NCI-H226 (cell line): ENCODE results near the gene ALDH5A1.
A peak's percentile ranks its signal among the peaks of the same experiment; 100 is the strongest.

Experiments used
- DNase-seq: peaks from one replicate; pipeline ENCODE4 v3.0.0-alpha.2; 2015

Gene ALDH5A1

DNA sequence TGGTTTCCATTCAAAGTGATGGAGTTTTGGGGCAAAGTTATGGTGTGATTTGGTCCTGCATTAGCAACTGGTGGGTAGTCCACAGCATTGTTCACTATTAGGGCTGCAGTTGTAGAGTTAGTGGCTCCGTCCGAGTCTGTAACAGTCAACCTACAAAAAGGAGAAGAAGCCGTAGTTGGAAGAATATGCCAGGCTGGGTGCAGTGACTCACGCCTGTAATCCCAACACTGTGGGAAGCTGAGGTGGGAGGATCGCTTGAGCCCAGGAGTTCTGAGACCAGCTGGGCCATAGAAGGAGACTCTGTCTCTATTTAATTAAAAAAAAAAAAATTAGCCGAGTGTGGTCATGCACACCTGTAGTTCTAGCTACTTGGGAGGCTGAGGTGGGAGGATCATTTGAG, 81.7 kb downstream of the ALDH5A1 start:
- DNase-seq = no peak

DNA sequence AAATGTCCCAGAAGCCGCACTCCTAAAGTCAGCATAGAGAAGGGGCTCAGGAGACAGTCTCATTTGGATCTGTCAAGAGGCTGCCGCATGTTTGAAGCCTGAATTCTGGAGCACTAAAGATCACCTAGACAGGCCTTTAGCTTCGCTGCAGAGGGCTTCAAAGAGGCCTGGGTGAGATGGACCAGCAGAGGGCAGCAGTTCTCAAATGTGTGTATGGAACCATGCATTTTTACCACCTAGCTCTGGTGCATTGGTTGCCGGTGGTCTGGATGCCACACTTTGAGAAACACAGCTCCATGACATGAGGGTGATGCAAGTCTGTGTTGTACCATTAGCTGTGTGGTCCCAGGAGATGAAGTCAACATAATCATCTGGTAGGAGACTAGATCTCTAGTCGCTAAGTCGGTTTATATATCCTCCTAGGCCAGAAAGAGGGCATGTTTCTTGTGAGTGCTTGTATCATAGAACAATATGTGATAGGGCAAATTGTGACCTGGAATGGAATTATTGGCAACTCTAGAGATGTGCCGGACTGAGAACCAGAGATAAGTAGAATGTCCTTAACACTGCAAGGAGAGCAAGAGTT, 86.4 kb downstream of the ALDH5A1 start:
- DNase-seq = peak; percentile 33

DNA sequence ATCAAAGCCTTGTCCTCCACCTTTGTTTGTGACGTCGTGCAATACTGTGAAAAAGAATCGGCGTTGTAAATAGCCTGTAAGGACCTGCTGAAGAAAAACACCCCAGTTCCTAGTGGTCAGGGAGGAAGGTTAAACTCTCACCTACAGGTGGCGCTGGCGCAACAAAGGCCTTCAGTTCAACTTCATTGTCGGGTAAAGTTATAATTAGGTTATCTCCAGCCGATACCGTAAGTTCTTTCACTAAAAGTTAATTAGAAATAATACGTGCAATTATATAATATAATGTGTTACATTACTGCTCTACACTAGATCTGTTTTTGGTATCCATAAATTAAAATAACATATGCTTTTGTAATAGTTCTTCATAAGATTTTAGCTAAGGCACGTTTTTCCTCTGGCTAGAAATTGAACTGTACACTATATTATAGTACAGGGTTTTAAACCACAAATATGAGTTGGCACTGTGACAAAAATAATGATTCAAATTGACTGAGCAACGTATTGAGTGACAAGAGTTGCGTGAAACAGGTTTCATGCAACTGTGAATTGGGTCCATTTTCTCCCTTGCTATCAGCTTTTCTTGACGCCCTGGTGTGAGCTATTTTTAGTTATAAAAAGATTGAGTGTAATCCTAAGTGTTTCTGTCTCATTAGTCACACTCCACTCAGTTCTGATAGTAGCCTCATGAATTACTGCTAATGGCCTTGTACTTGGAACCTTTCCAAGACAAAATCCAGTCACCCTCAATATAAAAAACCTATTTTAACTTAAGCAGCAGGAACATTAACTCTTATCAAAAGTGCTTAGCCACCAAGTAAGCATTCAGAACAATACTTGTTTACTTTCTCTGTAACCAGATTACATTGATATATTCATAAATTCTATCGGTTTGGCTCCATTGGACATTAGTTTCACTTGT, 89.0 kb downstream of the ALDH5A1 start:
- peak; percentile 31 for DNase-seq

DNA sequence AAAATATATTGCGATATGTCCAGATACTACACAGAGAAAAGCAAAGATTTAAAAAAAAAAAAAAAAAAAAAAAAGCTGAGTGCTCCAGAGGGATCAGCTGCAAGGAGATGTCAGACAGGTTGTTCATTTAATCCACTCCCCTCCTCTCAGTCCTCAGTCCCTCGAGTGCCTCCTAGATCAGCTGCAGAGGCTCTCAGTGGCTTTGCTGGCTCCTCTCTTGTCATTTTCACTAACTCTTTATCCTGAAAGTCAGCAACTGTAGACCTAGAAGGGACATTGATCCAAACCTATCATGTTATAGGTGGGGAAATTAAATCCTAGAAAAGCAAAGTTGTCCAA, 89.6 kb downstream of the ALDH5A1 start:
- no peak for DNase-seq
